GM23338 (cell line): Measurements from ENCODE around the gene DCAF7. TPM values are rescaled to one million over a fixed set of nuclear protein-coding genes. Genes with fewer than 3 reads are reported as not detected.

Experiments used
- ETS1 ChIP-seq: IDR thresholded peaks from 2 replicates; pipeline ENCODE4 v1.6.1; 2016; ENCODE audit warnings: antibody characterized with exemption
- POLR2AphosphoS5 ChIP-seq: IDR thresholded peaks from 2 replicates; pipeline ENCODE4 v1.6.1; 2016; ENCODE audit warnings: antibody characterized with exemption, low read depth
- REST ChIP-seq: IDR thresholded peaks from one replicate; pipeline ENCODE4 v1.6.1; 2018; ENCODE audit warnings: antibody characterized with exemption; ENCODE audit not compliant: unreplicated experiment
- ZNF331 ChIP-seq: fragments of 250-450 bp; sonication (Bioruptor Pico); IDR thresholded peaks from 2 replicates; pipeline ENCODE4 v1.5.0; 2020; ENCODE audit warnings: low read depth, mild to moderate bottlenecking, moderate library complexity
- ZNF462 ChIP-seq: fragments of 250-450 bp; sonication (Bioruptor Pico); IDR thresholded peaks from 2 replicates; pipeline ENCODE4 v1.5.0; 2020; ENCODE audit warnings: mild to moderate bottlenecking, moderate library complexity
- polyA plus RNA-seq: library from polyadenylated mRNA; unstranded; fragments of >200 nt; fragmentation: Nextera tagmentation; extraction: Ambion mirVana; gene quantifications from 2 replicates; pipeline ENCODE4 v1.2.1, GENCODE V29; 2016
- total RNA-seq: library from RNA; depleted of rRNA; stranded (reverse); fragments of >200 nt; shearing (Covaris generic); gene quantifications from 2 replicates; pipeline ENCODE4 v1.2.3, GENCODE V29; 2014

DCAF7 gene
- total and polyA plus RNA-seq, 2 experiments from 2014 or later: 31.3 to 60.1 TPM

- TF ChIP-seq ZNF462 (no peak), POLR2AphosphoS5 (no peak), ETS1 (no peak), REST (no peak), ZNF331 (no peak)
Observed at GRCh38 chr17:63537991-63538692, 12.1 kb upstream of the DCAF7 start (continued).
